Measurements from ENCODE around the gene RIOK3.

DNA sequence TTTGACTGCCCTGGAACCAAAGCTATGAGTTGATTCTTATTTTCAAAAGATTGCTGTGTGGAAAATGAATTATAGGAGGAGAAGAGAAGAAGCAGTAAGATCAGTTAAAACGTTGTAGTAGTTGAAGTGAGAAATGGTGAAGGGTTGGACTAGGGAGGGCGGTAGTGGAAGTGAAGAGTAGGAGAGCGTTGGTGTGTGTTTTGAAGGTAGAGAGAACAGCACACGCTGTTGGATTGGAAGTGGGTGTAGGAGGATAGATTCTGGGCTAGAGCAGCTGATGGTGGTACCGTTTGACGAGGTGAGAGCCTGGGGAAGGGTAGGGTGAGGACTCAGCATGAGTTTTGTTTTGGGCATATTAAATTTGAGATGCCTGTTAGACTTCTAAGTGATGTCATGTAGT is 18.4 kb downstream of the RIOK3 start:
- TF ChIP-seq, protein P1, sequence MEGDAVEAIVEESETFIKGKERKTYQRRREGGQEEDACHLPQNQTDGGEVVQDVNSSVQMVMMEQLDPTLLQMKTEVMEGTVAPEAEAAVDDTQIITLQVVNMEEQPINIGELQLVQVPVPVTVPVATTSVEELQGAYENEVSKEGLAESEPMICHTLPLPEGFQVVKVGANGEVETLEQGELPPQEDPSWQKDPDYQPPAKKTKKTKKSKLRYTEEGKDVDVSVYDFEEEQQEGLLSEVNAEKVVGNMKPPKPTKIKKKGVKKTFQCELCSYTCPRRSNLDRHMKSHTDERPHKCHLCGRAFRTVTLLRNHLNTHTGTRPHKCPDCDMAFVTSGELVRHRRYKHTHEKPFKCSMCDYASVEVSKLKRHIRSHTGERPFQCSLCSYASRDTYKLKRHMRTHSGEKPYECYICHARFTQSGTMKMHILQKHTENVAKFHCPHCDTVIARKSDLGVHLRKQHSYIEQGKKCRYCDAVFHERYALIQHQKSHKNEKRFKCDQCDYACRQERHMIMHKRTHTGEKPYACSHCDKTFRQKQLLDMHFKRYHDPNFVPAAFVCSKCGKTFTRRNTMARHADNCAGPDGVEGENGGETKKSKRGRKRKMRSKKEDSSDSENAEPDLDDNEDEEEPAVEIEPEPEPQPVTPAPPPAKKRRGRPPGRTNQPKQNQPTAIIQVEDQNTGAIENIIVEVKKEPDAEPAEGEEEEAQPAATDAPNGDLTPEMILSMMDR (conservative IDR thresholded peaks at IDR 0.05), result no peak
- TF ChIP-seq ZFX (IDR thresholded peaks at IDR 0.05), result no peak
